ENCODE results near the gene PECR. TPM values are rescaled to one million over a fixed set of nuclear protein-coding genes. Genes with fewer than 3 reads are reported as not detected.

The PECR gene
- total and polyA plus RNA-seq, 7 experiments from 2014 or later, result 15.7 to 34.4 (median 23.4) TPM

DNA sequence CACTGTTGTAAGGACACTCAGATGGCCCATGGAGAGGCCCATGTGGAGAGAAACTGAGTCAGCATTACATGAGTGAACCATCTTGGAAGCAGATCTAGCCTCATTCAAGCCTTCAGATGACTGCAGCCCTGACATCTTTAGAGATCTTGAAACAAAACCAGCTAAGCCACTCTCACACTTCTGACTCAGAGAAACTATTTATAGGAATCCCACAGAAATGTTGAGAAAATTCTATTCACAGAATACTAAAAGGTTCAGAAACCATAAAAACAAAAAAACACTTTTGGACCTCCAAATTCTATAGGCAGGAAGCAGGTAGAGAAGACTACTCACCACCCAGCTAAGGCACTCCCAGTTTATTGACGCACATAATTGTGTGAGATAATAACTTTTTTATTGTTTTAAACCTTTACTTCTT is 8.8 kb upstream of the PECR start:
- intact Hi-C loops (cut with micrococcal nuclease), result no loop called here
- Mint-ChIP-seq H3K4me3 (no peak overlapping the region), H3K27me3 (no peaks in the 10 kb centered on the region), H3K4me1 (peaks cover 18 to 45% (median 38%) of the 10 kb centered on the region in 7 donors), H3K36me3 (peaks cover 5 to 18% (median 13%) of the 10 kb centered on the region in 5 donors), H3K27ac (peak overlapping the region in 3 of 9 donors; percentile 4 to 69 (median 6)), H3K9me3 (no peaks in the 10 kb centered on the region)
- no peak overlapping the region for H3K27ac ChIP-seq (ENCODE audit: low read depth, low read length)
- H3K27me3 ChIP-seq (ENCODE audit: control insufficient read depth in 2 of 2, insufficient read depth in 2 of 2, low read length in 2 of 2), result no peaks in the 10 kb centered on the region
- H3K4me1 ChIP-seq (ENCODE audit: control insufficient read depth in 2 of 2, insufficient read depth in 2 of 2, low read length in 2 of 2), result peaks cover 3 to 15% of the 10 kb centered on the region in 2 donors
- ATAC-seq, result no peak
- no peak for DNase-seq
- H3K9me3 ChIP-seq (ENCODE audit: control insufficient read depth in 2 of 3, low read length in 3 of 3), result no peaks in the 10 kb centered on the region
- H3K4me3 ChIP-seq (ENCODE audit: low read length), result no peak overlapping the region
- ChIA-PET POLR2A (interaction anchor here (2.6 kb wide), 1 partner anchor 19 kb away, joined by 16 read pairs; the partner anchor contains the start of gene XRCC5), CTCF (no interaction called here)
- H3K36me3 ChIP-seq (ENCODE audit: control insufficient read depth in 2 of 3, insufficient read depth in 3 of 3, low read length in 3 of 3), result no peaks in the 10 kb centered on the region

DNA sequence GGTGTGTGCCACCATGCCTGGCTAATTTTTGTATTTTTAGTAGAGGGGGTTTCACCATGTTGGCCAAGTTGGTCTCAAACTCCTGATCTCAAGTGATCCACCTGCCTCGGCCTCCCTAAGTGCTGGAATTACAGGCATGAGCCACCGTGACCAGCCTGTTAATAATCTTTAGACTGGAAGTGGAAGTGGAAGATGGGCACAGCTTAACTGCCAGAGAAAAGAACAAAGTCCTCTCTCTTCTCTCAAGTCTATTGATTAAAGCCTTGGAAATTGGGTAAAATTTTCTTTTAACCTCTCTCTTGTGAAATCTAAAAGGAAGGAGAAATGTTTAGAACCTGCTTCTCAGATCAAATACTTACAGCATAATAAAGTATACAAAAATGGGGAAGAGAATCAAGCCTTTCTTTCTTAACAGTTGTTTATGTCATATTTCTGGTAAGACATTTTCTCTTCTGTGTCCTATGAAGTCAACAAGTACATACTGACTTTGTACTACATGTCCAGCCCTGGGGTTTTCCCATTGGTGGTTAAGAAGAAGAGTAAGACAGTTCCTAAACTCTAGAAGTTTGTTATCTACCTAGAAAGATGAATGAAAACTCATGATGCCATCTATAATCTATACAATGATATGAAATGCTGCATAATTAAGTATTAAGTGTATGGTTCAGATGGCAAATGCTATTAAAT is 4.7 kb upstream of the PECR start:
- ChIA-PET POLR2A (interaction anchor here (0.6 to 7.3 kb wide), 3 partner anchors 7 to 83 kb away, joined by 3 to 166 read pairs (median 3); partner anchors contain the start of gene XRCC5), CTCF (interaction anchor here (0.6 kb wide), 1 partner anchor 27 kb away, joined by 3 read pairs; no protein-coding TSS in a partner anchor)
- Mint-ChIP-seq H3K27me3 (no peaks in the 10 kb centered on the region), H3K27ac (peak overlapping the region; percentile 15 to 97 (median 73)), H3K4me3 (peak overlapping the region in 5 of 10 donors; percentile 5 to 36 (median 33)), H3K9me3 (no peaks in the 10 kb centered on the region), H3K36me3 (peaks cover 5 to 18% (median 13%) of the 10 kb centered on the region in 5 donors), H3K4me1 (peaks cover 46 to 79% (median 63%) of the 10 kb centered on the region in 7 donors)
- no peaks in the 10 kb centered on the region for H3K27me3 ChIP-seq (ENCODE audit: control insufficient read depth in 2 of 2, insufficient read depth in 2 of 2, low read length in 2 of 2)
- DNase-seq (no peak), ATAC-seq (no peak)
- peak overlapping the region; percentile 45 for H3K27ac ChIP-seq (ENCODE audit: low read depth, low read length)
- peaks cover 33 to 45% of the 10 kb centered on the region in 2 donors for H3K4me1 ChIP-seq (ENCODE audit: control insufficient read depth in 2 of 2, insufficient read depth in 2 of 2, low read length in 2 of 2)
- H3K9me3 ChIP-seq (ENCODE audit: control insufficient read depth in 2 of 3, low read length in 3 of 3), result no peaks in the 10 kb centered on the region
- H3K36me3 ChIP-seq (ENCODE audit: control insufficient read depth in 2 of 3, insufficient read depth in 3 of 3, low read length in 3 of 3), result peaks cover 0 to 2% (median 0%) of the 10 kb centered on the region in 3 experiments
- no peak overlapping the region for H3K4me3 ChIP-seq (ENCODE audit: low read length)
- intact Hi-C loops (cut with micrococcal nuclease), result loop anchor here (10.0 kb wide), 1 partner anchor 1282 kb away; the partner anchor contains the start of gene BARD1 (in 2 of the 2)

DNA sequence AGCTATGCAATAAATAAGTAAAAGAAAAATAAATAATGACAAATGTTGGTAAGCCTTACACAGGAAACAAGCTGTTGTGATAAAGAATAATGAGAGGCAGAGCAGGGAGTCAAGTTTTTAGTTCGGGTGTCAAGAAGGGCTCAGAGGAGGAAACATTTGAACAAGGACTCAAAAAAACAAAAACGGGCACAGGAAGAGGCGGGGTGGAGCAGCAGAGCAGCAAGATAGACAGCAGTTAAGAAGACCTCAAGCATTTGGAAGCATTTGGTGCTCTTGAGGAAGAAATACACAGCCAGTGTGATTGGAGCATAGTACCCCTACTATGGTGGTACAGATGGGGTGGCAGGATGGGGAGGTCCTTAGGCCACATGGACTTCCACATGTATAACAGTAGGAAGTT is 2.9 kb upstream of the PECR start:
- ChIA-PET POLR2A (interaction anchor here (0.7 to 7.3 kb wide), 7 partner anchors 9 to 27 kb away, joined by 3 to 166 read pairs (median 4); partner anchors contain the start of gene XRCC5), CTCF (interaction anchor here (0.8 to 2.0 kb wide), 9 partner anchors 10 to 52 kb away, joined by 3 to 14 read pairs (median 5); partner anchors contain the start of gene XRCC5)
- H3K4me1 ChIP-seq (ENCODE audit: control insufficient read depth in 2 of 2, insufficient read depth in 2 of 2, low read length in 2 of 2), result peaks cover 42 to 53% of the 10 kb centered on the region in 2 donors
- intact Hi-C loops (cut with micrococcal nuclease), result loop anchor here (1.0 to 10.0 kb wide), 6 partner anchors 9 to 1280 kb away; partner anchors contain the start of genes BARD1 (in 2 of the 2), ATIC (in 1 of the 2) and XRCC5 (in 1 of the 2)
- Mint-ChIP-seq H3K4me3 (peak overlapping the region; percentile 76 to 97 (median 93)), H3K4me1 (peaks cover 53 to 81% (median 66%) of the 10 kb centered on the region in 7 donors), H3K9me3 (no peaks in the 10 kb centered on the region), H3K27ac (peak overlapping the region; percentile 86 to 99 (median 95)), H3K27me3 (no peaks in the 10 kb centered on the region), H3K36me3 (peaks cover 0 to 16% (median 9%) of the 10 kb centered on the region in 5 donors)
- H3K9me3 ChIP-seq (ENCODE audit: control insufficient read depth in 2 of 3, low read length in 3 of 3), result no peaks in the 10 kb centered on the region
- no peaks in the 10 kb centered on the region for H3K27me3 ChIP-seq (ENCODE audit: control insufficient read depth in 2 of 2, insufficient read depth in 2 of 2, low read length in 2 of 2)
- peak in 7 of 9 donors; percentile 38 to 58 (median 46) for DNase-seq
- H3K36me3 ChIP-seq (ENCODE audit: control insufficient read depth in 2 of 3, insufficient read depth in 3 of 3, low read length in 3 of 3), result peaks cover 0 to 3% (median 0%) of the 10 kb centered on the region in 3 experiments
- ATAC-seq, result peak; percentile 32
- H3K27ac ChIP-seq (ENCODE audit: low read depth, low read length), result peak overlapping the region; percentile 77
- peak overlapping the region; percentile 15 for H3K4me3 ChIP-seq (ENCODE audit: low read length)

DNA sequence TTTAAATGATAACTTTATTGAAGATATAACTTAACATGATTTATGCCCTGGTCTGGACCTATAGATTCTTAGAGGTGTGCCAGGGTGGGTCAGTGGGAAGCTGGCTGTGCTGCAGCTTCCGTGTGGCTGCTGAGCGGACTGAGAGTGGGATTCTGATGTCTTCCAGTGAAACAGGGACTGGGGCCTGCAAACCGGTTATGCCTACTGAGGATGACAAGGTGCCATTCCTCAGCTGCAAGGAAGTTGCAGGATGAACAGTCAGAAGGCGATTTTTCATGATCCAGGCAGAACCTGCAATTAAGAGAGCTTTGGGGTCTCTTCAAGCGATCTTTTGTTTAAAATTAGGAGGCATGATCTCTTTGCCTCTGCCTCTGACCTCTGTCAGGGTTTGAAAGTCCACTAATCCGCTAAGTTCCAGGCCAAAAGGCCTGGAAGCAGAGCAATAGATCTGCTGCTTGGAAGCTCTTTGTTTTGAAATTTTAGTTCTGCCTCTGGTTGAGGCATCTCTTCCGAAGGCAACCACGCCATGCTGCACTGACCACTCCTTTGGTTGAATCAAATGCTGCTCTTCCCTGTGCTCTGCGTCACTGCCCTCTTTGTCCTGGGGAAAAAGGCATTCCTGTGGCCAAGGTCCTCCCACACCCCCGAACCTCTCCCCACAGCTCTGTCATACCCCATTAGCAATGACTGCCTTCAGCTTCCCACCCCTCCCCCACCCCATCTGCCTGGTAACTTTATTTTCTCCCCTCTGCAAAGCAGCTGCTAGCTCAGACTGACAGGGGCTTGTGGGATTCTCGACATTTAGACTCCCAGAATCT is 2.1 kb upstream of the PECR start:
- intact Hi-C loops (cut with micrococcal nuclease), result loop anchor here (1.0 to 10.0 kb wide), 8 partner anchors 8 to 1279 kb away; partner anchors contain the start of genes BARD1 (in 2 of the 2), ATIC (in 1 of the 2), MREG (in 1 of the 2) and XRCC5 (in 1 of the 2)
- Histone ChIP-seq H3K27ac (ENCODE audit: low read depth, low read length) (peak overlapping the region; percentile 77), H3K27me3 (ENCODE audit: control insufficient read depth in 2 of 2, insufficient read depth in 2 of 2, low read length in 2 of 2) (no peaks in the 10 kb centered on the region), H3K4me3 (ENCODE audit: low read length) (peak overlapping the region; percentile 15), H3K4me1 (ENCODE audit: control insufficient read depth in 2 of 2, insufficient read depth in 2 of 2, low read length in 2 of 2) (peaks cover 42 to 57% of the 10 kb centered on the region in 2 donors), H3K36me3 (ENCODE audit: control insufficient read depth in 2 of 3, insufficient read depth in 3 of 3, low read length in 3 of 3) (peaks cover 0 to 3% (median 0%) of the 10 kb centered on the region in 3 experiments), H3K9me3 (ENCODE audit: control insufficient read depth in 2 of 3, low read length in 3 of 3) (no peaks in the 10 kb centered on the region)
- Mint-ChIP-seq H3K36me3 (peaks cover 0 to 14% (median 5%) of the 10 kb centered on the region in 5 donors), H3K9me3 (no peaks in the 10 kb centered on the region), H3K4me3 (peak overlapping the region; percentile 76 to 97 (median 93)), H3K27me3 (no peaks in the 10 kb centered on the region), H3K4me1 (peaks cover 51 to 82% (median 65%) of the 10 kb centered on the region in 7 donors), H3K27ac (peak overlapping the region; percentile 86 to 99 (median 95))
- ChIA-PET POLR2A (interaction anchor here (0.7 to 7.3 kb wide), 10 partner anchors 8 to 41 kb away, joined by 3 to 166 read pairs (median 4); partner anchors contain the start of gene XRCC5), CTCF (interaction anchor here (0.8 to 2.0 kb wide), 9 partner anchors 9 to 51 kb away, joined by 3 to 14 read pairs (median 5); partner anchors contain the start of gene XRCC5)
- no peak for ATAC-seq
- no peak for DNase-seq

DNA sequence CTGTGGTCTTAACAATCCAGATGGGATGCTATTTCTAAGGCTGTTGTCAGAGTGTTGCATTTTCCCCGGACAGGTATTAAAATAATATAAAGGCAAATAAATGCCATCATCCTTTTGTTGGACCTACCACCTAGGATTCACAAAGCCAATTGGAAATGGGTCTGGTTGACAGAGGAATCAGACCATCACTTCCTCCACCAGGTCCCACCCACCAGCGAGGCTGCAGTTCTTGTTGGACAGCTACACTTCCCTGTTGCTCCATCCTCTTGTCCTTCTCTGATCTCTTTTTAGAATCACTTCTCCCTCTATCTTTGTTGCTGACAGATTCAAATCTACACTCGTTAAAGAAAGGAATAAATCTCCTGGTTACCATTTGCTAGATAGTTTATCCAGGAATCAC is 1.2 kb upstream of the PECR start:
- no peaks in the 10 kb centered on the region for H3K27me3 ChIP-seq (ENCODE audit: control insufficient read depth in 2 of 2, insufficient read depth in 2 of 2, low read length in 2 of 2)
- ATAC-seq (no peak), DNase-seq (peak in 1 of 9 donors; percentile 6)
- peaks cover 0 to 3% (median 0%) of the 10 kb centered on the region in 3 experiments for H3K36me3 ChIP-seq (ENCODE audit: control insufficient read depth in 2 of 3, insufficient read depth in 3 of 3, low read length in 3 of 3)
- no peaks in the 10 kb centered on the region for H3K9me3 ChIP-seq (ENCODE audit: control insufficient read depth in 2 of 3, low read length in 3 of 3)
- H3K27ac Mint-ChIP-seq, result peak overlapping the region; percentile 59 to 97 (median 95)
- intact Hi-C loops (cut with micrococcal nuclease), result loop anchor here (2.0 to 10.0 kb wide), 4 partner anchors 48 to 1278 kb away; partner anchors contain the start of genes BARD1 (in 2 of the 2), ATIC (in 1 of the 2) and MREG (in 1 of the 2)
- peaks cover 42 to 61% of the 10 kb centered on the region in 2 donors for H3K4me1 ChIP-seq (ENCODE audit: control insufficient read depth in 2 of 2, insufficient read depth in 2 of 2, low read length in 2 of 2)
- H3K36me3 Mint-ChIP-seq, result peaks cover 0 to 14% (median 4%) of the 10 kb centered on the region in 5 donors
- H3K9me3 Mint-ChIP-seq, result no peaks in the 10 kb centered on the region
- H3K4me3 ChIP-seq (ENCODE audit: low read length), result peak overlapping the region; percentile 95
- peak overlapping the region; percentile 77 for H3K27ac ChIP-seq (ENCODE audit: low read depth, low read length)
- peak overlapping the region; percentile 76 to 97 (median 94) for H3K4me3 Mint-ChIP-seq
- ChIA-PET CTCF (interaction anchor here (2.0 kb wide), 1 partner anchor 24 kb away, joined by 13 read pairs; no protein-coding TSS in a partner anchor), POLR2A (interaction anchor here (0.7 to 7.3 kb wide), 8 partner anchors 9 to 41 kb away, joined by 3 to 166 read pairs (median 4); partner anchors contain the start of gene XRCC5)
- H3K4me1 Mint-ChIP-seq, result peaks cover 50 to 85% (median 66%) of the 10 kb centered on the region in 7 donors
- no peaks in the 10 kb centered on the region for H3K27me3 Mint-ChIP-seq

All from naive thymus-derived CD4-positive, alpha-beta T cell (primary cell).